ENCODE results near the gene CRLF1.

Gene CRLF1

DNA sequence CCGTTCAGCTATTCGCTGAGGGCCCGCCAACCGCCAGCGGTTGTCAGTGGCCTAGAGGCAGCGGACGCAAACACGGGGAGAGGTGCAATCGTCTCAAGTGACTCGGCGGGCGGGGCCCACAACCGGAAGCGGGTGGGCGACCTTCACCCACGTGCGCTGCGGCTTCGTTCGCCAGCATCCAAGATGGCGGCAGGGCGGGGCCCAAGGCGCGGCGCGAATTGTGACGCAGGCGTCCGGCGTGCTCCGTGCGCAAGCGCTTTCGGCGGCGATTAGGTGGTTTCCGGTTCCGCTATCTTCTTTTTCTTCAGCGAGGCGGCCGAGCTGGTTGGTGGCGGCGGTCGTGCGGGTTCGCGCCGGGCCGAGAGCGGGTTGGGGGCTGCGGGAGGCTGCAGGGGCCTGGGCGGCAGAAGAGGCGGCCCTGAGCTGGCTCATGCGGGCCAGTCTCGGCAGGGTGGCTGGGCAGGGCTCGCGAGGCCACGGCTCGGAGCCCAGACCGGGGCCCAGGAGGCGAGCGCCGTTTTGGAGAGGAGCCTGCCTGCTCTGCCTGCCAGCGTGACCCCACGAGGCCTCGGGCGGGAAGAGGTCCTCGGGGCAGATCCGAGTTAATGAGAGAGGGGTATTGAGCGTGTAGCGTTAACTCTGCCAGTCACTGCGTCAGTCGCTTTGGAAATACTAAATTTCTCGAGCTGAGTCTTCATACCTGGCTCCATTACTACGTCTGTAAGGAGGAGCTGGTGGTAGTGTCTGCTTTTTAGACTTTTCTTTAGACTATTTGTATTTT, 34.8 kb downstream of the CRLF1 start, which contains the start of gene UBA52:
Gene UBA52 (plus strand): TSS at position 294 of the 781 bp plus-strand sequence. CDS start 1,444 bp downstream, outside the sequence.
- 0% methylated on average over 55 to 66 of the region's 75 CpGs for WGBS, 2 experiments (ENCODE audit: insufficient coverage in 2 of 2)
- H3K4me3 ChIP-seq (ENCODE audit: extremely low read depth, insufficient read depth, low read length, poor library complexity, severe bottlenecking) = peak within 1 kb of the TSS; percentile 90
- no peaks in the 10 kb centered on the region for H3K9me3 ChIP-seq (ENCODE audit: control insufficient read depth, low read length)
- peaks cover 68% of the 10 kb centered on the region for H3K36me3 ChIP-seq (ENCODE audit: control insufficient read depth, insufficient read depth, low read length)
- H3K4me1 ChIP-seq (ENCODE audit: control insufficient read depth, insufficient read depth, low read length, poor library complexity, severe bottlenecking) = peaks cover 6% of the 10 kb centered on the region
- H3K27ac ChIP-seq (ENCODE audit: low read depth, low read length, severe bottlenecking) = peak within 1 kb of the TSS; percentile 79

DNA sequence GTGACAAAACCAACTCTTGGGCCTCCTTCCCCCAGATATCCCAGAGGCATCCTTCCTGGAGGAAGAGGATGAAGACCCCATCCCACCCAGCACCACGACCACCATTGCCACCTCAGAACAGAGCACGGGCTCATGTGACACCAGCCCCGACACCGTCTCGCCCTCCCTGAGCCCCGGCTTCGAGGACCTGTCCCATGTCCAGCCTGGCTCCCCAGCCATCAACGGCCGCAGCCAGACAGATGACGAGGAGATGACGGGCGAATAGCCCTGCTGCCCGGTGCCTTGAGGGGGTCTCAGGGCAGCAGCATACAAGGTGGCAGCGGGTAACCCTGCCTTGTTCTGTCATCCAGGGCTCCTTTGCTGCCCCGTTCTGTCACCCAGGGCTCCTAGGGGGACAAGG, 38.2 kb downstream of the CRLF1 start:
- 95% methylated on average over 12 to 14 of the region's 15 CpGs for WGBS, 2 experiments (ENCODE audit: insufficient coverage in 2 of 2)
- no peak overlapping the region for H3K4me3 ChIP-seq (ENCODE audit: extremely low read depth, insufficient read depth, low read length, poor library complexity, severe bottlenecking)
- no peaks in the 10 kb centered on the region for H3K9me3 ChIP-seq (ENCODE audit: control insufficient read depth, low read length)
- no peak overlapping the region for H3K27ac ChIP-seq (ENCODE audit: low read depth, low read length, severe bottlenecking)
- H3K36me3 ChIP-seq (ENCODE audit: control insufficient read depth, insufficient read depth, low read length) = peaks cover 66% of the 10 kb centered on the region
- H3K4me1 ChIP-seq (ENCODE audit: control insufficient read depth, insufficient read depth, low read length, poor library complexity, severe bottlenecking) = peaks cover 6% of the 10 kb centered on the region

DNA sequence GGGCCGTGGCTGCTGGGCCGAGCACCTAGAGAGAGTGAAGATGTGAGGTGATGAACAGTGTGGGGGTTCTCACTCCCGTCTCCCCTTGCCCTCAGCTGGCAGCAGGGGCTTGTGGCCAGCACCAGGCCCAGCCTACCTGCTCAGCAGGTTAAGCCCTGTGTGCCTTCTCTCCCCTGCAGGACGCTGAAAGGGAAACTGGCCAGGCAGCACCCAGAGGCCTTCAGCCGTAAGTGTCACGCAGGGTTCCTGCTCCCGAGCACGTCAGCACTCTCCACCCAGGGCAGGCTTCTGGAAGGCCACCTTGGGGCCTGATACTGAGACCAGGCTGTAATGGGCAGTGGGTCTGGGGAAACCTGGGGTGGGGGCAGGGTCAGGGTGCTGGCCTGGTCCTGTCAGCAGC, 39.6 kb downstream of the CRLF1 start:
- H3K36me3 ChIP-seq (ENCODE audit: control insufficient read depth, insufficient read depth, low read length) = peaks cover 75% of the 10 kb centered on the region
- H3K27ac ChIP-seq (ENCODE audit: low read depth, low read length, severe bottlenecking) = no peak overlapping the region
- H3K4me1 ChIP-seq (ENCODE audit: control insufficient read depth, insufficient read depth, low read length, poor library complexity, severe bottlenecking) = peaks cover 2% of the 10 kb centered on the region
- no peaks in the 10 kb centered on the region for H3K9me3 ChIP-seq (ENCODE audit: control insufficient read depth, low read length)
- 97 to 100% methylated on average over 7 to 8 of the region's 8 CpGs for WGBS, 2 experiments (ENCODE audit: insufficient coverage in 2 of 2)
- H3K4me3 ChIP-seq (ENCODE audit: extremely low read depth, insufficient read depth, low read length, poor library complexity, severe bottlenecking) = no peak overlapping the region

DNA sequence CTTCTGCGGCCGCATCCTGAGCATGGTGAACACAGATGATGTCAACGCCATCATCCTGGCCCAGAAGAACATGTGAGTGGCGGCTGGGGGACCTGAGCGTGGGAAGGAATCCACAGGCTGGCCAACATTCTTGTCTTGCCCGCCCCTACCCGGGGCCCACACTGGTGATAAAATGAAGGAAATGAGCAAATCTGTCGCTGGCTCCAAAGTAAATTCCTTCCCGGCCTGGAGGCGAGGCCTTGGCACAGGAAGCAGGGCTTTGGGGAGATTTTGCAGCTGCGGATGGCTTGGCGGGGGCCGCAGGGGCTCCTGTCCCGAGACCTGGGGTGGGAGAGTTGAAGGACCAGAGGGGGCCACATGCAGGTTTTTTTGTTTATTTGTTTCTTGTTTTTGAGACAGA, 44.5 kb downstream of the CRLF1 start:
- H3K9me3 ChIP-seq (ENCODE audit: control insufficient read depth, low read length) = no peaks in the 10 kb centered on the region
- H3K27ac ChIP-seq (ENCODE audit: low read depth, low read length, severe bottlenecking) = peak overlapping the region; percentile 10
- WGBS, 2 experiments (ENCODE audit: insufficient coverage in 2 of 2) = 95 to 96% methylated on average over 12 of the region's 14 CpGs
- no peak overlapping the region for H3K4me3 ChIP-seq (ENCODE audit: extremely low read depth, insufficient read depth, low read length, poor library complexity, severe bottlenecking)
- peaks cover 3% of the 10 kb centered on the region for H3K4me1 ChIP-seq (ENCODE audit: control insufficient read depth, insufficient read depth, low read length, poor library complexity, severe bottlenecking)
- H3K36me3 ChIP-seq (ENCODE audit: control insufficient read depth, insufficient read depth, low read length) = peaks cover 54% of the 10 kb centered on the region

DNA sequence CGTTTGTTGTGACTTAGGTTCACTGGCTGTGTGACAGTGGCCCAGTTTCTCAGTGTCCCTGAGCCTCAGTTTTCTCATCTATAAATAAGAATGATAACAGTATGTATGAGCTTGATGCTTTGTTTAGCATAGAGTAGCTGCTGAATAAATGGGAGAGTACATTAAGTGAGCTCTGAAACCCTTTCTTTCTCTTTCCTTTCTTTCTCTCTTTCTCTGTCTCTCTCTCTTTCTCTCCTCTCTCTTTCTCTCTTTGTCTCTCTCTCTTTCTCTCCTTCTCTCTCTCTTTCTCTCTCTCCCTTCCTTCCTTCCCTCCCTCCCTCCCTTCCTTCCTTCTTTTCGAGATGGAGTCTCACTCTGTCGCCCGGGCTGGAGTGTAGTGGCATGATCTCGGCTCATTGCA, 46.9 kb downstream of the CRLF1 start:
- Histone ChIP-seq H3K4me1 (ENCODE audit: control insufficient read depth, insufficient read depth, low read length, poor library complexity, severe bottlenecking) (peaks cover 3% of the 10 kb centered on the region), H3K9me3 (ENCODE audit: control insufficient read depth, low read length) (no peaks in the 10 kb centered on the region), H3K4me3 (ENCODE audit: extremely low read depth, insufficient read depth, low read length, poor library complexity, severe bottlenecking) (no peak overlapping the region), H3K27ac (ENCODE audit: low read depth, low read length, severe bottlenecking) (no peak overlapping the region), H3K36me3 (ENCODE audit: control insufficient read depth, insufficient read depth, low read length) (peaks cover 30% of the 10 kb centered on the region)
- WGBS, 2 experiments (ENCODE audit: insufficient coverage in 2 of 2) = 96 to 100% methylated on average over 1 to 4 of the region's 5 CpGs

DNA sequence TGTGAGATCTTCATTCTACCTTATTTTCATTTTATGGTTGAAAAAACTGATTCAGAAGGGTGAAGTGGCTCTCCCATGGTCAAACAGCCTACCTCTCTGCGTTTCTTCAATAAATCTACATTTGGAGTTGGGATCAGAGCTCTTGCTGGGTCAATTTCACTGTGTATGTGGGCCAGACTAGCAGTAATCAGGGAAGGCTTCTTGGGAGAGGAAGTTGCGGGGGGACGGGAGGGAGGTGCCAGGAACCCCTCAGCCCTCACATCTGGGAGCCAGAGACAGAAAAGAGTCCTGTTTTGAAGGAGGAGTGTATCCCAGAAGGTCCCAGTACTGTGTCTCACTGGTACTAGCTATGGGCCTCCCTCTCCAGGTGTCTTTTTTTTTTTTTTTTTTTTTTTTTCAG, 48.0 kb downstream of the CRLF1 start:
- Histone ChIP-seq H3K4me1 (ENCODE audit: control insufficient read depth, insufficient read depth, low read length, poor library complexity, severe bottlenecking) (peaks cover 3% of the 10 kb centered on the region), H3K36me3 (ENCODE audit: control insufficient read depth, insufficient read depth, low read length) (peaks cover 20% of the 10 kb centered on the region), H3K9me3 (ENCODE audit: control insufficient read depth, low read length) (no peaks in the 10 kb centered on the region), H3K27ac (ENCODE audit: low read depth, low read length, severe bottlenecking) (no peak overlapping the region), H3K4me3 (ENCODE audit: extremely low read depth, insufficient read depth, low read length, poor library complexity, severe bottlenecking) (peak overlapping the region; percentile 71)
- 60% methylated on average over 1 of the region's 3 CpGs; no CpG with 5 or more reads in 1 of the 2 experiments for WGBS, 2 experiments (ENCODE audit: insufficient coverage in 2 of 2)

DNA sequence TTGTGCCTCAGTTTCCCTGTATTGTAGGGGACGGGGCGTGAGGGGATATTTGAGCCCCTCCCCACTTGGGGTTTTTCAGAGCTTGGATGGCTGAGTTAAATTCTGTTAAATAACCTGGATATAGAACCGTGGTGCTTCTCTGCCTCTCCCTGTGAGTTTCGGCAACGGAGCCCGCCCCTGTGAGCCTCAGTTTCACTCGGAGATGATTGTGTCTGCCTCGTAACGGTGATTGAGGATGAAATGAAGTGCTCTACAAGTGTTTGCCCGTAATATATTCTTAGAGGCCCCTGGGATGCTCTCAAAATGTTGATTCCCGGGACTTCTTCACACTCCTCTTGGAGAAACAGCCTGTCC, 48.4 kb downstream of the CRLF1 start:
- Histone ChIP-seq H3K4me3 (ENCODE audit: extremely low read depth, insufficient read depth, low read length, poor library complexity, severe bottlenecking) (peak overlapping the region; percentile 71), H3K27ac (ENCODE audit: low read depth, low read length, severe bottlenecking) (peak overlapping the region; percentile 10), H3K9me3 (ENCODE audit: control insufficient read depth, low read length) (no peaks in the 10 kb centered on the region), H3K4me1 (ENCODE audit: control insufficient read depth, insufficient read depth, low read length, poor library complexity, severe bottlenecking) (peaks cover 3% of the 10 kb centered on the region), H3K36me3 (ENCODE audit: control insufficient read depth, insufficient read depth, low read length) (peaks cover 17% of the 10 kb centered on the region)
- WGBS, 2 experiments (ENCODE audit: insufficient coverage in 2 of 2) = 17 to 23% methylated on average over 8 to 10 of the region's 11 CpGs

DNA sequence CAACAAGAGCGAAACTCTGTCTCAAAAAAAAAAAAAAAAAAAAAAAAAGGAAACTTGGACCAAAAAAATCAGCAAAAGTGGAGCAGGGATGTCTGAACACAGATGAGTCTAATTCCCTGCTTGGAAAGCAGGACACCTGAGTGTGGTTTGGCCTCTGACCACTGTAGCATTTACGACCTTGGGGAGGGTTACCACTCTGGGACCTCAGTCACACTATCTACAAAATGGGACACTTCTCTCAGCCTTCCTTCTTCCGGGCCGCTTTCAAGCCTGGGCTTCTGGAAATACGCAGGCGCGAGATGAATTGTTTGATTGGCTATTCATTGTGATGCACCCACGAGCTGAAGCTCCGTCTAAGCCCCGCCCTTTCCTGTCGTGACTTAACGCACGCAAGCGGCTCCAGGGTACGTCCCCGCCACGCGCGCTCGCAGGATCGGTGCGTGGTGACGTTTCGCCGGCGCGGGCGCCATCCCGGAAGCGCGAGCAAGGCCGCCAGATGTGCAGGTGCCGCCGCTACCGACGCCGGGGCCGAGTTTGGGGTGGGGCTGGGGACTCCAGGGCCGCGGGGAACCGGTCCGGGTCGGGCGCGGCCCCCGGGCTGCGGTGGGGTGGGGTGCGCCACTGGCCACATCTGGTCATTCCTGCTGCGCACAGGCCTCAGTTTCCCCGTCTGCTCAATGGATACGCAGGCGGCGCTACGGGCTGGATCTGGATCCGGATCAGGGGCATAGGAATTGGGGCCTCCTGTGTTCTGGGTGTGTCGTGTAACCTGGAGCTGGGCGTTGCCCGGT, 49.0 kb downstream of the CRLF1 start, which contains the start of gene KXD1:
Gene KXD1 (plus strand): TSS at position 460 of the 791 bp plus-strand sequence. CDS start 4,187 bp downstream, outside the sequence.
- Histone ChIP-seq H3K4me3 (ENCODE audit: extremely low read depth, insufficient read depth, low read length, poor library complexity, severe bottlenecking) (peak within 1 kb of the TSS; percentile 71), H3K9me3 (ENCODE audit: control insufficient read depth, low read length) (no peaks in the 10 kb centered on the region), H3K36me3 (ENCODE audit: control insufficient read depth, insufficient read depth, low read length) (peaks cover 12% of the 10 kb centered on the region), H3K27ac (ENCODE audit: low read depth, low read length, severe bottlenecking) (peak within 1 kb of the TSS; percentile 10), H3K4me1 (ENCODE audit: control insufficient read depth, insufficient read depth, low read length, poor library complexity, severe bottlenecking) (peaks cover 3% of the 10 kb centered on the region)
- WGBS, 2 experiments (ENCODE audit: insufficient coverage in 2 of 2) = 0 to 1% methylated on average over 36 to 47 of the region's 58 CpGs

DNA sequence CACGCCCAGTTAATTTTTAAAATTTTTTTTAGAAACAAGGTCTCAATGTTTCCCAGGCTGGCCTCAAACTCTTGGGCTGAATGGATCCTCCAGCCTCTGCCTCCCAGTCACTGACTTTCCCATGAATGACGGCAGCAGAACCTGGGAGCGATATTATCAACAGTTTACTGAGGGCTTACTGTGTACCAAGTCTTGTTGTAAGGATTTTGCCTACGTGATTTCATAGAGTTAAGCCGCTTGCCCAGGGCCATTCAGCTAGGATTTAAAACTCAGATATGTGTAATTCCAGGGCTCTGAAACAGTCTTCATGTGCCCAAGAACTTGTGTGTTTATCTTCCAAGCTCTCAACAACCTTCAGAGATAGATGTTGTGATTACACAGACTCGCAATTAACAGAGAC, 55.0 kb downstream of the CRLF1 start:
- WGBS, 2 experiments (ENCODE audit: insufficient coverage in 2 of 2) = 86 to 88% methylated on average over 5 of the region's 6 CpGs

DNA sequence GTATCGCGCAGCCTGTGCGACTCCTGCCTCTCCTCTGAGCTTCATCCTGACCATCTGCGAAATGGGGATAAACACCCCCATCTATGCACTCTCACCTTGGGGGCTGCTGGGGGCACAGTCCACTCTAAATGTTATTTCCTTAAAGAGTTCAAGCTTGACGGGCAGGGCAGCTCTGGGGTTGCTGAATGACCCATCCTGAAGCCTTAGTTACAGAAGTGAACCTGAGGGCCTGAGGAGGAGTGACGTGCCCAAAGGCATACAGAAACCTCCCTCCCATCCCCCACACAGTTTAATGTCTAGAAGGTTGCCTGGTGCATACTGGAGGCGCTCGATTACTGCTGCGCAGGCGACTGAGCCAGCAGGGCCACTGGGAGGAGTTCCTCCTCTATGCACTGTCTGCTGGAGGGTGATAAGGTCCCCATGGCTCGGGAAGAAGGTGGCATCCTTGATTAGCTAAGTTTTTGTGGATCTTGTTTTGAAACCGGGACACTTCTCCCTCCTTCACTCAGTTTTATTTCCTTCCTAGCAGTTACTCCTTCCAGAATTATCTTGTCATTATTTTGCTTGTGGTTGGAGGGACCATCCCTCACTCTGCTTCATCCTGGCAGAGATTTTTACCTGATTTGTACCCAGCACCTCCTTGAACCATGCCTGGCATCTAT, 62.7 kb downstream of the CRLF1 start:
- Histone ChIP-seq H3K4me1 (ENCODE audit: control insufficient read depth, insufficient read depth, low read length, poor library complexity, severe bottlenecking) (peaks cover 7% of the 10 kb centered on the region), H3K4me3 (ENCODE audit: extremely low read depth, insufficient read depth, low read length, poor library complexity, severe bottlenecking) (peak overlapping the region; percentile 31), H3K36me3 (ENCODE audit: control insufficient read depth, insufficient read depth, low read length) (peaks cover 29% of the 10 kb centered on the region), H3K27ac (ENCODE audit: low read depth, low read length, severe bottlenecking) (no peak overlapping the region), H3K9me3 (ENCODE audit: control insufficient read depth, low read length) (no peaks in the 10 kb centered on the region)
- WGBS, 2 experiments (ENCODE audit: insufficient coverage in 2 of 2) = 9 to 14% methylated on average over 6 of the region's 12 CpGs

More for the DNA sequence above, 55.0 kb downstream of the CRLF1 start:
- Histone ChIP-seq H3K4me1 (ENCODE audit: control insufficient read depth, insufficient read depth, low read length, poor library complexity, severe bottlenecking) (no peaks in the 10 kb centered on the region), H3K27ac (ENCODE audit: low read depth, low read length, severe bottlenecking) (no peak overlapping the region), H3K9me3 (ENCODE audit: control insufficient read depth, low read length) (no peaks in the 10 kb centered on the region), H3K36me3 (ENCODE audit: control insufficient read depth, insufficient read depth, low read length) (no peaks in the 10 kb centered on the region), H3K4me3 (ENCODE audit: extremely low read depth, insufficient read depth, low read length, poor library complexity, severe bottlenecking) (no peak overlapping the region)

Data from mesodermal cell (in vitro differentiated cells).